NCI-H2029 (cell line): ENCODE data around the gene LARP4B.

ENCODE experiments used
- DNase-seq: peaks from one replicate; lab custom pipeline; 2025; lab: John Stamatoyannopoulos, UW

LARP4B gene

DNA sequence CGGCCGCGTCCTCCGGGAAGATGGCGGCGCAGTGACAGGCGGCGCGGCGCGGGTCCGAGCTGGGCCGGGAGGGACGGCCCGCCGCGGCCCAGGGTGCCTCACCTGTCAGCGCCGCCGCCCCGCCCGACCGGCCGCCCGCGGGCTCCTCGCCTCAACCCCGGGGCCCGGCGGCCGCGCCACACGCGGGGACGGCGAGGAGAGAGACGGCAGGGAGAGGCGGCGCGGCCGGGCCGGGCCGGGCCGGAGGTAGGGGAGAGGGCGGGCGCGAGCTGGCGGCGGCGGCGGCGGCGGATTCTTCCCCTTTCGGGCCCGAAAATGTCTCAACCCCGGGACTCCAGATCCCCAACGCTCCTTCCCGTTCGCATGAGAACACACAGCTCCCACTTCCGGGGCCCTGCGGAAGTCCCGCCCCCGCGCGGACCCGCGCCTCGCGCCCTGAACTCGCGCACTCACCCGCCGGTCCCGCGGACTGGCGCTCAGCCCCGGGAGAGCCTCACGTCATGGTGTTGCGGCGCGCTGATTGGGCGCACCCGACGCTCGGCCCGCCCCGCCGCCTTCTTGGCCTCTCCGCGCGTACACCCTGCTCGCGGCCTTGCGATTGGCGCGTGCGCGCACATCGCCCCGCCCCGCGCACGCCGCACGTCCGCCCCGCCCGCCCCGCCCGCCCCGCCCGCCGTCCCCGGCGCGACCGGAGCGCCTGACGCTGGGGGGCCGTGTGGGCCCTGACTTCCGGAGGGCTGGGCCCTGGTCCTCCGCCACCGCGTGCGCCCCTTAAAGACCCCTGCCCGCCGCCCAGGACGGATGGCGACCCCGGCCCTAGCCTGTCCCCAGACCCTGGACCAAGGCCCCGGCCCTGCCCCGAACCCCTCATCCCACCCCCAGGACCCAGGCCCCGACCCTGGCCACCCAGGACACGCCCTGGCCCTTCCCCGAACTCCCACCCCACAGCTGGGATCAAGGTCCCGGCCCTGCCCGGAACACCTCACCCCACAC, at the start of gene LARP4B:
LARP4B (minus strand) TSS at position 380 of the 993 bp plus-strand sequence. CDS start 45,984 bp downstream, outside the sequence.
- peak; percentile 80 for DNase-seq

DNA sequence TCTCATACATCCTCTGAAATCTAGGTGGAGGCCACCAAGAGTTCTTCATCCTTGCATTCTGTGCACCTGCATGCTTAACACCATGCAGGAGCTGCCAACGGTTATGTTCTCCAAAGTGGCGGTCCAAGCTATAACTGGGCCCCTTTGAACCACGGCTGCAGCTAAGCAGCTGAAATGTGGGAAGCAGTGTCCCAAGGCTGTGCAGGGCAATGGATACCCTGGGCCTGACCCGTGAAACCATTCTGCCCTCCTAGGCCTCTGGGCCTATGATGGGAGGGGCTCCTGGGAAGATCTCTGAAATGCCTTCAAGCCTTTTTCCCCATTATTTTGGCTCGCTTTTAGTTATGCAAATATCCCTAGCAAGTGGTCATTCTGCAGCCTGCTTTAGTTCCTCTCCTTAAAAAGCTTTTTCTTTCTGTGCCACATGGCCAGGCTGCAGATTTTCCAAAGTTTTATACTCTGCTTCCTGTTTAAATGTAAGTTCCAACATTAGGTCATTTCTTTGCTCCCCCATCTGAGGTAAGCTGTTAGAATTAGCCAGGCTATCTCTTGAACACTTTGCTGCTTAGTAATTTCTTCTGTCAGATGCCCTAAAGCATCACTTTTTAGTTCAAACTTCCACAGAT, 49.1 kb upstream of the LARP4B start:
- no peak for DNase-seq

DNA sequence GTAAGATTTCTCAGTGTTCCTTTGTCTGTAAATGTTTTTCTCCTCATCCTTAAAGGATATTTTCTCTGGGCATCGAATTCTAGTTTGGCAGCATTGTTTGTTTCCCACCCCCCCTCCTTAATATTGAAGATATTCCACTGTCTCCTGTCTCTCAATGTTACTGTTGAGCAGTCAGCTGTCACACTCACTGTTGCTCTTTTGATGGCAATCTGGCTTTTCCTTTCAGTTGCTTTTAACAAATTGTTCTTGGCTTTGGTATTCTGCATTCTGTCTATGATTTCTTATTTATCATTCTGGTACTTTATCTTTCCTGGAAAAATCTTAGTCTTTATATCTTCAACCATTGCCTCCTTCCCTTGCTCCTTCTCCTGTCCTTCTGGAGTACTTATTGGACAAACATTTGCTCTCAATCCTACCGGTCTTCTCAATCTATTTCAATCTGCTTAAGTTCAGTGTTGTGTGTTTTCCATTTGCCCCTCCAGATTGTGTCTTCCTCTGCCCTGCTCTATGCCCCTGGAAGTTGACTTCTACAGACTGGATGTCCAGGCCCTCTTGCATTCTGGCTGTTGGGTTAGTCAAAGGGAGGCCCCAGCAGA, 47.4 kb upstream of the LARP4B start:
- DNase-seq = no peak

DNA sequence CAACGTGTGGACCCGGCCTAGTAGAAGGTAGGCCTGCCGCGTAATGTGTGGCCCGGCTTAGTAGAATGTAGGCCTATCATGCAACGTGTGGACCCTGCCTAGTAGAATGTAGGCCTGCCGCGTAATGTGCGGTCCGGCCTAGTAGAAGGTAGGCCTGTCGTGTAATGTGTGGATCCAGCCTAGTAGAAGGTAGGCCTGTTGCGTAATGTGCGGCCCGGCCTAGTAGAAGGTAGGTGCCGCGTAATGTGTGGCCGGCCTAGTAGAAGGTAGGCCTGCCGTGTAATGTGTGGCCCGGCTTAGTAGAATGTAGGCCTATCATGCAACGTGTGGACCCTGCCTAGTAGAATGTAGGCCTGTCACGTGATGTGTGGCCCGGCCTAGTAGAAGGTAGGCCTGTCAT, 44.8 kb upstream of the LARP4B start:
- no peak for DNase-seq

DNA sequence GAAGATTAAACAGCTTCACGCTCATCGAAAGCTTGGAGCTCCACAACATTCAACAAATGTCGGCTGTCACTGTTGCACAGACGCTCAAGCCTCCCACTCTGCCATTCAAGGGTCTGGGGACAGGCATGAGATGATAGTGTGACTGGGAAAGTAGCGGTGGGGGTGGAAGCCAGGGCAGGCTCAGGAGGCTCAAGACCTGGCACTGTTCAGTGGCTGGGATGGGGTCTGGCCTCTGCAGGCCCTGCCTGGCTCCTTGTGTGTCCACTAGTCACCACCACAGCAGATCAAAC, 43.2 kb upstream of the LARP4B start:
- DNase-seq = peak; percentile 40

DNA sequence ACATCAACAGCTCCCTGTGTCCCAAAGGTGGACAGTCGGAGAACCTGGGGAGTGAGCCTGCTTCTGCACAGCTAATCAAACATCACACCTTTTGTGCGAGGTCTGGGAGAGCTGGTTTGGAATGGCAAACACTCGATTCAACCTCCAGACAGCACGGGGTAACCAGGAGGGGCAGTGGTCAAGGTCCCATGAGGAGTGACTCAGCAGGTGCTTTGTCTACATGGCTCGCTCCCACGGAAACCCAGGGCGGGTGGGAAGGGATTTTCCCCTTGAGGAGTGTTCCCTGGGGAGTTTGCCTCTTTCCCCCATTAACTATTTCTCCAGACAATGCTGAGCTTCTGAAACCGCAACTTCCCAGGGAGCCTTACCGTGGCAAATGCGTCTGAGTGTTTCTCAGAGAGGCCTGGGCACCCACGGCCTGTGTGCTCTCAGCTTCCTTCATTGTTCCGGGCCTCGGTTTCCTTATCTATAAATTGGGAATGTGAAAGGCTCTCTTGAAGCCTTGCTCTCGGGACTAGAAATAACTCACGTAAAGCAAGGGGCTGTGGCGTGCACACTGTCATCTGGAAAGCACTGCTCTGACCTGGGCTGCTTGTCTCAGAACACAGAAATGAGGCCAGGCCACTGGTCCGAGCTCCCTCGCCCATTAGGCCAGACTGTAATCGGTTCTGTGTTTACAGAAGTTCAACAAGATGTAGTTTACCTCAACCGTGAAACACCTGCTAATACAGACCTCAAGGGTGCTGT, 42.7 kb upstream of the LARP4B start:
- DNase-seq = peak; percentile 13

DNA sequence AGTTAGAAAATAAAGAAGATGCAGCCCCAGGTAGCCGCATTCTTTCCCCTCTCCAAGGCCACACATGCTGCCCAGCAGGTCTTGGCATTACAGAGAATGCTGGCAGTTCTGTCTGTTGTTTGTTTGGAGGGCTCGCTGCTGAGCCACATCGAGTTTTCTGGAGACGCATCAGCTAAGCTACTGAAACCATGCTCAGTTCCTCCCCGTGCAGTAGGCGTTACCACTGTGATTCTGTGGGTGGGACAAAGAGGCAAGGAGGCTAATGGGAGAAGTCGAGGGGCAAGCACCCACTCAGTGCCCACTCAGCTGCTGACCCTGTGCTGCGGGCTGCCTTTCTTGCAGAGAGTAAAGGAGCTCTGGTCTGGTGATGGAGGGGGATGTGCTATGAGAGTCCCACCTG, 41.3 kb upstream of the LARP4B start:
- no peak for DNase-seq

DNA sequence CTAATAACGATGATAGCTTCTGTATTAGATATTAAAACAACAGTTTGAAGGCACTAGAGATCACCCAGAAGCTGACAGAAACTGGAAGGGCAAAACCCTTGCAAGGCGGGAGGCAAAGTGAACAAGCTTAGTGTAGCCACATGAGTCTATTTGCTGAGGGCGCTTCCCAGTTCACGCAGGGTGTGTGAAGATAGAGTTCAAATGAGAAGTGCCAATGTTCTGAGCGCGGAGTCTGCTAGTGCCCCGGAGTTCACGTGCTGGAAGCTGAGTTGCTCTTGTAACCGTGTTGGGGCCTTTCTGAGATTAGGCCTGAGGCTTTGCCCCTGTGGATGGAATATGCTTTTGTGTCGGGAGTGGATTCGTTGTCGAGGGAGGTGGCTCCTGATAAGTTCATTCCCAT, 40.1 kb upstream of the LARP4B start:
- DNase-seq = no peak

DNA sequence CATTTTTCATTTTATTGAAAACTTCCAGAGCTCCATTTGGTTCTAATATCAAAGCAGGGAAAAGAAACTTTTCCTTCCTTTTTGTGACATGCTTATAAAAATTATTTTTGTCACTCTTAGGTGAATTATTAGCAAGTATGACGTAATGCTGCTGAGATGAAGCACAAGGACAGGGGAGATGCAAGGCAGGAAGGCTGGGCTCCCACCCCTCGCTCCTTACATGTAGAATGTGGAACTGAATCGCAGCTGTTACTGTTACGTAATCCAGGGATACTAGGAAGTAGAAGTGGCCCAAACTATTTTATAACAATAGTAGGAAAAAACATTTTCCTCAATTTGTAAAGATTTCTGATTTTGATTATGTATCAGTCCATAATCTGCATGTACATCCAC, 39.6 kb upstream of the LARP4B start:
- DNase-seq = no peak

DNA sequence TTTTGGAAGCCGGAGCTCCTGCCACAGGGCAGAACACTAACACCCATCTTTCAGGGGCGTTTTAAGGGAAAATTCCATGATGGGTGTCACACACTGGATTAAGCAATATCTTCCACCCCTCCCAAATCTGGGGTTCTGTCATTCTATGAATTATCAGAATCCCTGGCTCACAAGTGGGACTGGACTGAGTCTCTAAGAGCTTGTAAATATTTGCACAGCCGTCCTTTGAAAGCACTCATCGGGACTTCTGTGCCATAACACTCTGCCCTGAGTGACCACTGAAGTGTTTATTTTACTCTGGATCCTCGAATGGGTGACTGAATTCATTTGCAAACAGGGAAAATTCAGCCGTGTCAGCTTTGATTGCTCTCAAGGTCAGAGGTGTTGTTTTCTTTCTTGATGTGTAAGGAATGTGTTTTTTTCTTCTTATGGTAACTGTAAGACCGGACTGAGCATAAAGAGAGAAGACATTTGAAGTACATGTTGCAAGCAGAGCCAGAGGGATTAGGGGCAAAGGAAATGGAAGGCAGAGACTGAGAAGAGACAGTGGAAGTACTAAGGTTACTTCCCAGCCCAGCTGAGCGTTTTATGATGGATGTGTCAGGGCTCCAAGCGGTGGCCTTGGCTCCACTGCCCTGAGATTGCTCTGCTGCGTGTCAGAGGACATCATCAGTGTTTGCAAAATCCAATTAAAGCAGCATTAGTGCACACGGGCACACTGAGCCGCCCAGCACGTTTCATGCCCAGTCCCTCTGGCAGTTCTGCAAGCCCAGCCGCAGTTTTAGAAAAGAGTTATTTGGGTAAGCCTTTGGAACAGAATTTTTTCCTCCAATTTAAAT, 39.0 kb upstream of the LARP4B start:
- DNase-seq = peak; percentile 87

DNA sequence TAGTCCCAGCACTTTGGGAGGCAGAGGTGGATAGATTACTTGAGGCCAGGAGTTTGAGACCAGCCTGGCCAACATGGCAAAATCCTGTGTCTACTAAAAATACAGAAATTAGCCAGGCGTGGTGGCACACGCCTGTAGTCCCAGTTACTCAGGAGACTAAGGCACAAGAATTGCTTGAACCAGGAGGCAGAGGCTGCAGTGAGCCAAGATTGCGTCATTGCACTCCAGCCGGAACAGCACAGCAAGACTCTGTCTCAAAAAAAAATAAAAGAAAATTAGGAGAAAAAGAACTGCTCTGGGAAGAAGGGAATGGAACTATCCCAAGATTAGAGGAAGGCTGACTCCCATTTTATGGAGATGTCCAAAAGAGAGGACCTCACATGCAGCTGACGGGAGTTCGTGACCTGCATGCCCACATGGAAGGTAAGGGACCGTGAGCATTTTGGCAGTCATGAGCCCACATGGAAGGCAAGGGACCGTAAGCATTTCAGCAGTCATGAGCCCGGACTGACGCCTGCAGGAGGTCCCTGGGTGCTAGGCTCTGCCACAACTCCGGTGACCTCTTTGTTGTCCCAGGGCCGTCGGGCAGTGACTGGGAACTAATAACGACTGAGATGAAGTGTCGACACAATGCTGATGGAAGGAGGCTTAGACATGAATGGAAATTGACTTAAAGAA, 38.1 kb upstream of the LARP4B start:
- no peak for DNase-seq

DNA sequence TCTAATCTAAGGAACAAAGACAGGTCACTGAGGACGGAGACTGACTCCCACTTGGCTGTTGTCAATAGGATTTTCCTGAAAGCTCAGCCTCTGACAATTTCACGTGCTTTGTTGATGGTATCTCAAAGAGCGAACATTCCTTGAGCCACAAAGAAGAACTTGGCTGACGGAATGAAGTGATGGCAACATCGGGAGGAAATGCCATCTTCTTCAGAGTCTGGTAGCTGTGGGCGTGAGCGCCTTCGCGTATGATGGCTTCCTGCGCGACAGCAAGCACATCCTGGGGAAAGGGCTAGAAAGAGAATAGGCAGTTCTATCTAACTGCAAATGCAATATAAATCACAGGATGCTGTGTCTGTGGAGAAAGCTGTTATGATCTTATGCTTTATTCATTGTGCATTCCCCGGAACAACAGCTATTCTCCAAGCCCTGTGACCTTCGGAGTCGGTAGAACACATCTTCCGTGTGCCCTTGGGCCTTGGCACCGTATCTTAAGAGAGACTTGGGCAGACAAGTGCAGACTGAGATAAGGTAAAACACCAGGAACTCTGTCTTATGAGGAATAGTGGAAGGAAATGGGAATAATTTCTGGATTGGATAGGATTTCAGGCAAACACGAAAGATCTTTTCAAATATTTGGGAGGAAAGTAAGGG, 37.2 kb upstream of the LARP4B start:
- no peak for DNase-seq

DNA sequence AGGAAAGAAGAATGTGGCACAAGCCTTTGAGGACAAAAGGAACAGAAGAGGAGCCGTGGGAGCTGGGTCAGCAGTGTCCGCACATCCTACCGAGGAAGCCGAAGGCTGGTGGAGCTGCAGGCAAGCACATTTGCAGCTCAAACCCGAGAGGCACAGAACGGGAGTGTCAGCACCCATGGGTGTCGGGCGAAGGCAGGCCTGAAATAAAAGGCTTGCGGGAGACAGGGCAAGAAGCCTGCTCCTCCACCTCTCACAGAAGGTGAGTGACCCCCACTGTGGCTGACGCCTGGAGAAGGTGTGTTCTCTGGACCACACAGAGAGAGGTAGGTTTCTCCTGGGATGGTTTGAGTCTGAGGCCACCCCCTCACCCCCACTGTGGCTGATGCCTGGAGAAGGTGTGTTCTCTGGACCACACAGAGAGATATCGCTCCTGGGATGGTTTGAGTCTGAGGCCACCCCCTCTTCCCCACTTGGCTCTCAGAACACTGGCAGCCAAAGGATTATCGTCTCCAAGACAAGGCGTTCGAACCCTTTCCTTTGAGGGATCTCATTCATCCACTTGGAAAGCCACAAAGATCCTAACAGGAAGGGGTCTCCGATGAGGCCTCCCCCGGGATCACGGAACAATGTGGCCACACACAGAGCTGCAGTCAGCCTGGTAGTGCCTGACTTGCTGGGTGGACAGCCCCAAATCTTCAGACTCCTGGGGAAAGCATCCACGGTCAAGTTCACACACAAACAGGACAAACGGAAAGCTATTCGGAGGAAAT, 35.1 kb upstream of the LARP4B start:
- no peak for DNase-seq

DNA sequence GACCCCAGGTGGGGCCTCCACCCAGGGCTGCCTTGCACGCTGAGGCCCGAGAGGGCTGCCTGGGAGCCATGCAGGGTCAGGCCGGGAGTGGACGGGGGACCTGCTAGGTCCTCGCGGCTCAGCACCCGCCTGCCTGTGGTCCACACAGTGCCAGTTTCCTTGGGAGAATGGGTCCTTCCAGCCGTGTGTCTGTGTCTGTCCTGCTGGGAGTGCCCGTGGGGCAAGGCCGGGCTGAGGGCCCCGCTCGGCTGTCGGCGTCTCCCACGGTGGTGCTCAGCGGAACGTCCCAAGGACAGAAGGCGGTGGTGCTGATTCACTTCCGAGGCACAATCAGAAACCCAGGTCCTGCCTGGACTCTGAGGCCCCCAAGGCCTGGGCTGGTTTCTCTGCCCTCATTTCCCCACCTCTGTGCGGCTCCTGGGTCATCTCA, 33.5 kb upstream of the LARP4B start:
- no peak for DNase-seq

DNA sequence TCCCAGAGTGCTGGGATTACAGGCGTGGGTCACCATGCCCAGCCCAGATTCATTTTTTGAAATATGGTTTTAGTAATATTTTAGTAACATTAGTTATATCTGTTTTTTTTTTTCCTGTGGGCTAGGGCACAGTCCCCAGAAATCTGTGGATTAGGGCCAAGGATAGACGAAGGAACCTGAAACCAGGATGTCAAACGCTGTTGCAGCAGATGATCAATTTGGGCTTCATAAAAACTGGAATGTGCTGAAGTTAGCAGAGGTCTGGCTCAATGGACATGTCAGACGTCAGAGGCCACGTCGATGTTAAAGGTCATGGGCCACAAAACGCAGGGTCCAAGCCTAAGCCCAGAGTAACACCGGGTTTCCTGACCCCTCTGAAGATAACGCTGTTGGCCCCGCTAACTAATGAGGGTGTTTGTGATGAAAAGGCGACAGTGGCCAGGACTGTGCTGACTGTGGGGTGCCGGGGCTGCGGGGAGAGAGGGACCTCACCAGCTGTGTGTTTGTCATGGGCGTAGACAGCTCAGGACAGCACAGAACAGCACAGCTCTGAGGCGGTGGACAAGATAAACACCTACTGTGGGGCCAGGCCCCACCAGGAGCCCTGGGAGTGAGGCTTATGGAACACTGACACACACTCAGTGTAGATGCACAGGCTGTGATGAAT, 32.9 kb upstream of the LARP4B start:
- no peak for DNase-seq

DNA sequence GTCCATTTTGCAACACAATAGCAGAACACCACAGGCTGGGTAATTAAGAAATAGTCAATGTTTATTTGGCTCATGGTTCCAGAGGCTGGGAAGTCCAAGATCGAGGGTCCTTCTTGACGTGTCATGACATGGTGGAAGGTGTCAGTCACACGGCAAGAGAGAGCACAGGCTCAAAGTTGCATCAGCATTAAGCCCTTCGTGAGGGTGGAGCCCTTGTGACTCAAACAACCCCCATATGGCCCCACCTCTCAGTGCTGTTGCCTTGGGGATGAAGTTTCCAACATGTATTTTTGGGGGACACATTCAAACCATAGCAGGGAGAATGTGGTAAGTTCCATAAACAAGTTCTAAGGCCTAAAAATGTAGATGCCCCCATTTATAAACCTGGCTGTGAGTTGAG, 32.1 kb upstream of the LARP4B start:
- no peak for DNase-seq

DNA sequence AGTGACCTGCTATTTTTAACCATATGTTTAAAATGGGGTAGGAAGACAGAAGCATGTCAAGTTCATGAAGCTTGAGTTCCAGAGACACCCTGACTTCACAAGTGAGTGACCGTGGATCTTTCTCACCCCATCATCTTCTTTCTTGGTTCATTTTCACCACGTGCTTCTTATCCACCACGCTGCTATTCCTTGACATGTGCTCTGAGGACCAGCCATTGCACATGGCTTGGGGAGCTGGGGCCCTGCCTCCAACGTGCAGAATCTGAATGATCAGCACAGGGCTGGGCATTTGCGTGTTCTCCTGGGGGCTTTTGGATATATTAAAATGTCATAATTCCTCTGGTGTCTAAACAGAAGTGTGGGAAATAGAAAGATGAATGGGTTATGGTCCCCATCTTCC, 31.7 kb upstream of the LARP4B start:
- no peak for DNase-seq

DNA sequence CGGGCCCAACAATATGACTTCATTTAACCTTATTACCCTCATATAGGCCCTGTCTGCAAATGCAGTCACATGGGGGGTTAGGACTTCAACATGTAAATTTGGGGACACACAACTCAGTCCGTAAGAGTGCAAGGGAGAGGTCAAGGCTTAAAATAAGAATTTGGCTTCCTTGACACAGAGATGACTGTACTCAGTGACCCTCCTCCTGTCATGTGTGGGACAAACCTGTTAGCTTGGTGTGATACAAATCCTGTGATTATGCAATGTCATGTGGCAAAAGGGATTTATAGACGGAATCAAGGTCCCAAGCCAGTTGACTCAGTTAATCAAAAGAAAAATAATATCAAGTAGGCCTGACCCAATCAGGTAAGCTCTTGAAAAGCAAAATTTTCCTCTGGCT, 30.8 kb upstream of the LARP4B start:
- DNase-seq = no peak

DNA sequence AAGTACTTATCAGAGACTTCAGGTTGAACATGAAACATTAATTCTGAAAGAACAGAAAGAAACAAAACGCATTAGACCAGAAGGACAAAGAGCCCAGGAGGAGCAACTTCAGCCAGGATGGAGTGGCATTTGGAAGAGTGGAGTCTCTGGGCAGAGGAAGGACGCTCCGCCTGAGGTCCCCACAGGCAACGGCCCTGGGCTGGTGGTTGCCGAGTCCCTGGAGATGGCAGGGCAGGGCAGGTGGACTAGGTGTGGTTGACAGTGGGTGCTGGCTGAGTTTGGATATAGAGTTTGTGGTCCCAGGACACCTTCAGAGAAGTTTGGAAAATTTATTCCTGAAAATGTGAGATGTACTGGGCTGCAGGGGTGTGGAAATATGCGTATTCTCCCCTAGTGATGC, 27.4 kb upstream of the LARP4B start:
- DNase-seq = no peak
